ENCODE data around the gene POLG.

Gene POLG

GRCh38 chr15:89334510-89335297 lies at the start of gene POLG:
TSS of gene POLG (minus strand) at chr15:89334824. CDS start at chr15:89333754, 1,070 bp downstream.
- DNase-seq (ENCODE audit: low read depth in 2 of 2): peak; percentile 98

GRCh38 chr15:89384176-89384604 lies 49.6 kb upstream of the POLG start:
- DNase-seq (ENCODE audit: low read depth in 2 of 2): no peak

GRCh38 chr15:89383365-89384175 lies 48.9 kb upstream of the POLG start:
- DNase-seq (ENCODE audit: low read depth in 2 of 2): no peak

GRCh38 chr15:89381888-89382686 lies 47.5 kb upstream of the POLG start:
- no peak for DNase-seq (ENCODE audit: low read depth in 2 of 2)

- DNase-seq (ENCODE audit: low read depth in 2 of 2): no peak
Measured at GRCh38 chr15:89381331-89381730, 46.7 kb upstream of the POLG start.

- no peak for DNase-seq (ENCODE audit: low read depth in 2 of 2)
Measured at GRCh38 chr15:89379818-89380217, 45.2 kb upstream of the POLG start.

GRCh38 chr15:89379251-89379695 lies 44.6 kb upstream of the POLG start:
- no peak for DNase-seq (ENCODE audit: low read depth in 2 of 2)

- no peak for DNase-seq (ENCODE audit: low read depth in 2 of 2)
Measured at GRCh38 chr15:89378296-89379151, 43.9 kb upstream of the POLG start.

GRCh38 chr15:89377842-89378295 lies 43.2 kb upstream of the POLG start:
- no peak for DNase-seq (ENCODE audit: low read depth in 2 of 2)

GRCh38 chr15:89377024-89377841 lies 42.6 kb upstream of the POLG start:
- DNase-seq (ENCODE audit: low read depth in 2 of 2): no peak

GRCh38 chr15:89376388-89376787 lies 41.8 kb upstream of the POLG start:
- no peak for DNase-seq (ENCODE audit: low read depth in 2 of 2)

GRCh38 chr15:89375093-89376005 lies 40.7 kb upstream of the POLG start:
- DNase-seq (ENCODE audit: low read depth in 2 of 2): no peak

- DNase-seq (ENCODE audit: low read depth in 2 of 2): no peak
Measured at GRCh38 chr15:89374086-89374981, 39.7 kb upstream of the POLG start.

- DNase-seq (ENCODE audit: low read depth in 2 of 2): no peak
Measured at GRCh38 chr15:89372069-89372935, 37.7 kb upstream of the POLG start.

- DNase-seq (ENCODE audit: low read depth in 2 of 2): no peak
Measured at GRCh38 chr15:89371228-89372044, 36.8 kb upstream of the POLG start.

- no peak for DNase-seq (ENCODE audit: low read depth in 2 of 2)
Measured at GRCh38 chr15:89370978-89371227, 36.3 kb upstream of the POLG start.

Measured in stimulated activated CD8-positive, alpha-beta memory T cell treated with anti-CD3 and anti-CD28 coated beads, Interleukin-15, amount 100 ng/mL, for 4 hours (primary cell).